IMR-90 (cell line): ENCODE results near the gene LUZP1. TPM values are rescaled to one million over a fixed set of nuclear protein-coding genes. Genes with fewer than 3 reads are reported as not detected.

Experiments used
- ATAC-seq: fragments of 200-7000 bp; cut with Tn5 transposase; 2 replicates; pipeline ENCODE4 v1.9.1; 2020; ENCODE audit warnings: low read depth, mild to moderate bottlenecking, moderate library complexity
- BruUV-seq: library from RNA; stranded (reverse); fragments of 400-500 nt; replicated peaks from 2 replicates; lab custom pipeline; 2021; lab: Mats Ljungman, UMichigan
- CTCF ChIA-PET: fragments of 300-600 bp; formaldehyde crosslinking; extraction: SDS; loops from one replicate; lab custom pipeline; 2021; ENCODE audit warnings: antibody characterized with exemption; lab: Yijun Ruan, JAX
- POLR2A ChIA-PET: fragments of 300-600 bp; sonication (Branson Sonifier 250); formaldehyde crosslinking; loops from one replicate; lab custom pipeline; 2022; ENCODE audit warnings: antibody characterized with exemption; ENCODE audit not compliant: unreplicated experiment; lab: Charles Lee
- DNase-seq: peaks from one replicate; pipeline ENCODE4 v3.0.0; 2013
- H2AFZ ChIP-seq: replicated peaks from 2 replicates; pipeline ENCODE3; 2013; ENCODE audit warnings: low read length, mild to moderate bottlenecking; ENCODE audit not compliant: poor library complexity
- H2AK5ac ChIP-seq: 2 replicates; pipeline ENCODE4 v1.6.1; 2013; ENCODE audit warnings: low read depth, low read length, inconsistent platforms
- H2AK9ac ChIP-seq: replicated peaks from 2 replicates; pipeline ENCODE3; 2013; ENCODE audit warnings: mild to moderate bottlenecking, low read depth, low read length, moderate library complexity; ENCODE audit not compliant: poor library complexity
- H2BK120ac ChIP-seq: 2 replicates; pipeline ENCODE4 v1.6.1; 2013; ENCODE audit warnings: low read depth, low read length, inconsistent platforms
- H2BK15ac ChIP-seq: 3 replicates; pipeline ENCODE4 v1.6.1; 2013; ENCODE audit warnings: low read depth, low read length, inconsistent platforms
- H2BK20ac ChIP-seq: 2 replicates; pipeline ENCODE4 v1.6.1; 2013; ENCODE audit warnings: low read depth, mild to moderate bottlenecking, inconsistent platforms, low read length, moderate library complexity
- H2BK5ac ChIP-seq: 2 replicates; pipeline ENCODE4 v1.6.1; 2013; ENCODE audit warnings: mild to moderate bottlenecking, low read depth, low read length, inconsistent platforms; ENCODE audit not compliant: poor library complexity, severe bottlenecking
- H3K14ac ChIP-seq: replicated peaks from 2 replicates; pipeline ENCODE4 v1.6.1; 2013; ENCODE audit warnings: low read depth, low read length, inconsistent platforms
- H3K18ac ChIP-seq: 2 replicates; pipeline ENCODE4 v1.6.1; 2013; ENCODE audit warnings: low read depth, low read length, control low read depth
- H3K23ac ChIP-seq: 2 replicates; pipeline ENCODE4 v1.6.1; 2013; ENCODE audit warnings: low read depth, low read length, inconsistent platforms
- H3K27ac ChIP-seq: 2 replicates; pipeline ENCODE4 v1.5.1; 2013; ENCODE audit warnings: mild to moderate bottlenecking, control low read depth, low read length; ENCODE audit not compliant: insufficient read depth
- H3K27me3 ChIP-seq: 2 replicates; pipeline ENCODE4 v1.6.1; 2013; ENCODE audit warnings: low read length; ENCODE audit not compliant: control insufficient read depth, insufficient read depth
- H3K36me3 ChIP-seq: 2 replicates; pipeline ENCODE4 v1.6.1; 2013; ENCODE audit warnings: low read length, mixed read lengths; ENCODE audit not compliant: control insufficient read depth, insufficient read depth
- H3K4ac ChIP-seq: 2 replicates; pipeline ENCODE4 v1.6.1; 2013; ENCODE audit warnings: low read depth, low read length, inconsistent platforms
- H3K4me1 ChIP-seq: 2 replicates; pipeline ENCODE4 v1.6.1; 2013; ENCODE audit warnings: low read length, mixed read lengths; ENCODE audit not compliant: control insufficient read depth, insufficient read depth
- H3K4me2 ChIP-seq: 2 replicates; pipeline ENCODE4 v1.6.1; 2013; ENCODE audit warnings: low read depth, mild to moderate bottlenecking, control low read depth, low read length, moderate library complexity
- H3K4me3 ChIP-seq: 2 replicates; pipeline ENCODE4 v1.5.1; 2013; ENCODE audit warnings: low read depth, mild to moderate bottlenecking, control low read depth, low read length, moderate library complexity; ENCODE audit not compliant: insufficient read depth
- H3K56ac ChIP-seq: 2 replicates; pipeline ENCODE4 v1.6.1; 2013; ENCODE audit warnings: low read length, inconsistent platforms; ENCODE audit not compliant: insufficient read depth; ENCODE audit errors: extremely low read depth
- H3K79me1 ChIP-seq, 2 experiments: 2 replicates each; pipeline ENCODE4 v1.6.1; 2013; ENCODE audit warnings: low read length in 2 of 2, inconsistent platforms in 1 of 2, low read depth in 1 of 2
- H3K9ac ChIP-seq: 2 replicates; pipeline ENCODE4 v1.6.1; 2013; ENCODE audit warnings: low read depth, low read length, control low read depth
- H3K9me1 ChIP-seq: 2 replicates; pipeline ENCODE4 v1.6.1; 2013; ENCODE audit warnings: low read length, inconsistent platforms; ENCODE audit not compliant: insufficient read depth
- H3K9me3 ChIP-seq: 2 replicates; pipeline ENCODE4 v1.6.1; 2013; ENCODE audit warnings: low read length; ENCODE audit not compliant: control insufficient read depth, insufficient read depth
- H4K20me1 ChIP-seq: 2 replicates; pipeline ENCODE4 v1.6.1; 2013; ENCODE audit warnings: low read length, inconsistent platforms; ENCODE audit not compliant: insufficient read depth
- H4K5ac ChIP-seq: 2 replicates; pipeline ENCODE4 v1.6.1; 2013; ENCODE audit warnings: mild to moderate bottlenecking, low read depth, low read length, control low read depth
- H4K8ac ChIP-seq, 2 experiments: 2 replicates each; pipeline ENCODE4 v1.6.1; 2013; ENCODE audit warnings: low read depth in 2 of 2, low read length in 2 of 2, control low read depth in 1 of 2, inconsistent platforms in 1 of 2
- H4K91ac ChIP-seq: 2 replicates; pipeline ENCODE4 v1.6.1; 2013; ENCODE audit warnings: low read depth, low read length, inconsistent platforms; ENCODE audit not compliant: insufficient read depth
- BHLHE40 ChIP-seq: fragments of 150-350 bp; IDR thresholded peaks from 2 replicates; pipeline ENCODE4 v1.6.1; 2016; ENCODE audit warnings: mild to moderate bottlenecking, low read depth, low read length
- CHD1 ChIP-seq: IDR thresholded peaks from 2 replicates; pipeline ENCODE4 v1.6.1; 2012; ENCODE audit warnings: low read depth, low read length, improper control_type of control experiment
- CTCF ChIP-seq: conservative IDR thresholded peaks from 2 replicates; pipeline ENCODE4 v1.5.1; 2012; ENCODE audit warnings: mild to moderate bottlenecking, low read depth, low read length, improper control_type of control experiment
- FOS ChIP-seq: fragments of 150-350 bp; IDR thresholded peaks from 2 replicates; pipeline ENCODE4 v1.6.1; 2016; ENCODE audit warnings: low read depth, low read length
- MAFK ChIP-seq: IDR thresholded peaks from 2 replicates; pipeline ENCODE4 v1.6.1; 2012; ENCODE audit warnings: low read depth, low read length, improper control_type of control experiment
- MAZ ChIP-seq: IDR thresholded peaks from 2 replicates; pipeline ENCODE4 v1.6.1; 2012; ENCODE audit warnings: low read depth, mild to moderate bottlenecking, low read length, improper control_type of control experiment, moderate library complexity, borderline replicate concordance
- MXI1 ChIP-seq: IDR thresholded peaks from 2 replicates; pipeline ENCODE4 v1.6.1; 2012; ENCODE audit warnings: low read depth, mild to moderate bottlenecking, low read length, moderate library complexity, borderline replicate concordance
- NFE2L2 ChIP-seq: fragments of 150-350 bp; IDR thresholded peaks from 2 replicates; pipeline ENCODE4 v1.6.1; 2016; ENCODE audit warnings: low read depth, mild to moderate bottlenecking, low read length
- POLR2A ChIP-seq: IDR thresholded peaks from 2 replicates; pipeline ENCODE4 v1.6.1; 2012; ENCODE audit warnings: mild to moderate bottlenecking, low read depth, low read length
- RAD21 ChIP-seq: IDR thresholded peaks from 2 replicates; pipeline ENCODE4 v1.6.1; 2012; ENCODE audit warnings: low read length, improper control_type of control experiment
- RFX5 ChIP-seq: IDR thresholded peaks from 2 replicates; pipeline ENCODE4 v1.8.0; 2012; ENCODE audit warnings: low read depth, mild to moderate bottlenecking, low read length, moderate library complexity
- USF2 ChIP-seq: fragments of 150-350 bp; IDR thresholded peaks from 2 replicates; pipeline ENCODE4 v1.6.1; 2017; ENCODE audit warnings: mild to moderate bottlenecking, antibody characterized with exemption, low read length, low read depth
- WGBS, 2 experiments: methylation state at CpG; one replicate each; pipeline versions ENCODE4 v1.1.5 to v1.1.7; 2013; ENCODE audit warnings: missing lambda C conversion rate in 2 of 2; ENCODE audit not compliant: insufficient read length in 1 of 2; ENCODE audit errors: extremely low coverage in 2 of 2; 5-methylcytosine and 5-hydroxymethylcytosine counted together
- dilution Hi-C: fragments of 300-500 bp; cut with HindIII; formaldehyde crosslinking; loops from one replicate; pipeline ENCODE4 v1.14.3; 2018; ENCODE audit warnings: low sequenced_read_pairs; ENCODE audit not compliant: unreplicated experiment
- in situ Hi-C: fragments of 300-500 bp; cut with MboI; formaldehyde crosslinking; loops from 3 replicates; pipeline ENCODE4 v1.14.3; 2019; ENCODE audit warnings: low sequenced_read_pairs, inconsistent platforms, mixed read lengths
- intact Hi-C: fragments of 100-400 bp; cut with micrococcal nuclease; formaldehyde crosslinking; loops from 2 replicates; pipeline ENCODE4 v1.10.0; 2022
- polyA plus RNA-seq, 3 experiments: library from polyadenylated mRNA; depleted of rRNA; stranded (reverse); fragments of >200 nt; gene quantifications; 2 replicates each; pipeline ENCODE4 v1.2.3, GENCODE V29; 2012; ENCODE audit warnings: low replicate concordance in 1 of 3
- total RNA-seq: library from RNA; depleted of rRNA; stranded (reverse); fragments of >200 nt; gene quantifications from 2 replicates; pipeline ENCODE4 v1.2.3, GENCODE V29; 2012

LUZP1 gene
- total and polyA plus RNA-seq, 2 of the 4 experiments (the other 2 are of a cell fraction) = 13.1 to 31.7 TPM

DNA sequence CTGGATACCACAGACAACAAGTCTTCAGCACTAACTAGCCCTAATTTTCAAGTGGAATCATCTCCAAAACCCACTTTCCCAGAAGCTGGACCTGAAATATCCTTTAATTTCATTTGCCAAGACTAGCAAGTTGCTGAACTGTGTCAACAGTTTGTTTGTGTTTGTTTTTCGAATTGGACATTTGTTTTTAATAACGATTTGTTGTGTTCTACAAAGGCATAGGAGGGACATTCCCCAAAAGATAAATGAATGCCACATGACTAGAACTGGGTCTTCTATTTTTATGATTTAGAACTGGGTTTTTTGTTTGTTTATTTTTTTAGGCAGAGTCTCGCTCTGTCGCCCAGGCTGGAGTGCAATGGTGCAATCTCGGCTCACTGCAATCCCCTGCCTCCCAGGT is 17.9 kb downstream of the LUZP1 start:
- Histone ChIP-seq H4K5ac (no peak overlapping the region), H2BK20ac (no peak overlapping the region), H3K4ac (no peak overlapping the region), H3K56ac (no peak overlapping the region), H4K91ac (no peak overlapping the region), H3K36me3 (no peaks in the 10 kb centered on the region), H3K9ac (no peak overlapping the region), H3K27me3 (no peaks in the 10 kb centered on the region), H3K27ac (no peak overlapping the region), H4K8ac (no peak overlapping the region), H3K4me2 (no peak overlapping the region), H2AK9ac (no peak overlapping the region), H3K9me3 (no peaks in the 10 kb centered on the region), H3K18ac (no peak overlapping the region), H2BK5ac (no peak overlapping the region), H3K9me1 (peaks cover 14% of the 10 kb centered on the region), H4K20me1 (peaks cover 95% of the 10 kb centered on the region), H3K79me1 (peaks cover 14 to 79% of the 10 kb centered on the region in 2 experiments), H3K14ac (no peak overlapping the region), H2AFZ (no peak overlapping the region), H3K4me3 (no peak overlapping the region), H2AK5ac (no peak overlapping the region), H2BK15ac (no peak overlapping the region), H3K23ac (no peak overlapping the region), H2BK120ac (no peak overlapping the region), H3K4me1 (peaks cover 5% of the 10 kb centered on the region)
- ATAC-seq = no peak
- TF ChIP-seq FOS = no peak
- no peak for TF ChIP-seq USF2
- TF ChIP-seq CTCF = no peak
- TF ChIP-seq CHD1 = no peak
- no peak for TF ChIP-seq MAZ
- no peak for TF ChIP-seq RFX5
- TF ChIP-seq MAFK = no peak
- no peak for TF ChIP-seq MXI1
- no peak for TF ChIP-seq RAD21
- no peak for TF ChIP-seq POLR2A
- TF ChIP-seq BHLHE40 = no peak
- TF ChIP-seq NFE2L2 = no peak
- no CpG with 5 or more reads among the region's 5 CpGs for WGBS, 2 experiments
- no peak for DNase-seq
- CTCF ChIA-PET = no interaction called here
- intact Hi-C loops (no loop called here), dilution Hi-C loops (no loop called here), in situ Hi-C loops (no loop called here)
- no TSS peak for BruUV-seq
- POLR2A ChIA-PET = no interaction called here
